Fibroblast of the aortic adventitia (primary cell): ENCODE data around the gene TNF. TPM values are rescaled to one million over a fixed set of nuclear protein-coding genes. Genes with fewer than 3 reads are reported as not detected.

ENCODE experiments used
- DNase-seq: peaks from one replicate; pipeline ENCODE4 v3.0.0-alpha.2; 2010; ENCODE audit warnings: low read depth
- H3K4me3 ChIP-seq: 2 replicates; pipeline ENCODE4 v1.5.1; 2011; ENCODE audit warnings: low read depth, mild to moderate bottlenecking, control low read depth, low read length, moderate library complexity
- CTCF ChIP-seq: IDR thresholded peaks from 2 replicates; pipeline ENCODE4 v1.5.1; 2011; ENCODE audit warnings: mild to moderate bottlenecking, low read length, control low read depth, inconsistent platforms; ENCODE audit not compliant: insufficient read depth
- total RNA-seq: library from RNA; depleted of rRNA; stranded (reverse); fragments of >200 nt; gene quantifications from 2 replicates; pipeline ENCODE4 v1.2.3, GENCODE V29; 2012; ENCODE audit warnings: low replicate concordance

TNF gene
- total RNA-seq, 1 donor = not detected

GRCh38 chr6:31531162-31531561 lies 44.2 kb upstream of the TNF start:
- H3K4me3 ChIP-seq = no peak overlapping the region
- TF ChIP-seq CTCF = no peak
- DNase-seq = no peak

GRCh38 chr6:31531771-31532643 lies 43.4 kb upstream of the TNF start:
- no peak for DNase-seq
- no peak overlapping the region for H3K4me3 ChIP-seq
- TF ChIP-seq CTCF = no peak

- H3K4me3 ChIP-seq = no peak overlapping the region
- no peak for DNase-seq
- TF ChIP-seq CTCF = no peak
These were observed 42.5 kb upstream of the TNF start for GRCh38 chr6:31532644-31533454.

GRCh38 chr6:31533455-31533841 lies 41.9 kb upstream of the TNF start:
- no peak for TF ChIP-seq CTCF
- no peak for DNase-seq
- H3K4me3 ChIP-seq = no peak overlapping the region

GRCh38 chr6:31534011-31534410 lies 41.4 kb upstream of the TNF start:
- no peak for TF ChIP-seq CTCF
- DNase-seq = no peak
- no peak overlapping the region for H3K4me3 ChIP-seq

GRCh38 chr6:31534521-31535040 lies 40.8 kb upstream of the TNF start:
- no peak overlapping the region for H3K4me3 ChIP-seq
- TF ChIP-seq CTCF = no peak
- DNase-seq = no peak
